Measurements from ENCODE around the gene NUDT16. TPM values are rescaled to one million over a fixed set of nuclear protein-coding genes. Genes with fewer than 3 reads are reported as not detected.
"Not testable (repeated sequence)": the region's sequence is repeated elsewhere in the genome, so short reads cannot be mapped to it uniquely, and the experiment has no call there.

NUDT16 gene
- total RNA-seq, 1 donor from 2014 or later, result 16.4 TPM

DNA sequence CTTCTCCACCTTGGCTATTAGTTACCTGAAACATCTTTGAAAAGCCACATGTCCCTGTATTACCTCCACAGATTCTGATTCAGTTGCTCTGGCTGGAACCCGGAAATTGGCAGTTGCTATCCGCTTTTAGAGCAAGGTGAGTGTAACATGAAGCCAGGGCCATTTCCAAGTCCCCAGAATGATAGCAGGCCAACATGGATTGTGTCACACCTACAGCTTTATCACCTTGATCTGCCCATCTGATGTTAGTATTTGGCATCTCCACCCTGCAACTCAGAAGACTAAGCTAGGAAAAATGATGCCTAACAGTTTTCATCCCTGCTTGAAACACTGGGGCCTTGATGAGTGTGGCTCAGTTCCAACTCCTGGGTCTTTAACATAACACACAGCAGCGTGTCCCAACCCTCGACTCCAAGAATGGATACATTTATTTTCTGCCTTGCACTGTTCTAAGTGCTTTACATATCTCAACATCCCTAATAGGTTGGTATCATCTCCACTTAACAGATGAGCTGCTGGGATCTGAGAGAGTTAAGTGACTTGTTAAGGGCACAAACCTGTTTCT, 21.3 kb upstream of the NUDT16 start:
- no peaks in the 10 kb centered on the region for H3K27me3 ChIP-seq (ENCODE audit: insufficient read depth, low read length)
- H4K20me1 ChIP-seq (ENCODE audit: insufficient read depth, low read length), result no peaks in the 10 kb centered on the region
- no peak for FAIRE-seq
- H3K4me2 ChIP-seq (ENCODE audit: low read length), result no peak overlapping the region
- no peak for DNase-seq (ENCODE audit: low read depth)
- no peaks in the 10 kb centered on the region for H3K79me2 ChIP-seq (ENCODE audit: insufficient read depth, low read length)
- H3K4me3 Mint-ChIP-seq (ENCODE audit: unreplicated experiment), result no peak overlapping the region
- H2AFZ ChIP-seq (ENCODE audit: low read depth, low read length), result no peak overlapping the region
- peaks cover 8% of the 10 kb centered on the region for H3K4me1 ChIP-seq (ENCODE audit: insufficient read depth, low read length)
- H3K9me3 Mint-ChIP-seq (ENCODE audit: unreplicated experiment), result peaks cover 2% of the 10 kb centered on the region
- no peak overlapping the region for H3K4me3 ChIP-seq (ENCODE audit: insufficient read depth, low read depth, low read length)
- H3K27me3 Mint-ChIP-seq (ENCODE audit: low read depth, unreplicated experiment), result peaks cover 3% of the 10 kb centered on the region
- H3K4me1 Mint-ChIP-seq (ENCODE audit: low read depth, unreplicated experiment), result peaks cover 3% of the 10 kb centered on the region
- no peak overlapping the region for H3K27ac Mint-ChIP-seq (ENCODE audit: unreplicated experiment)
- no peak overlapping the region for H3K9ac ChIP-seq (ENCODE audit: low read length)
- no peaks in the 10 kb centered on the region for H3K36me3 ChIP-seq (ENCODE audit: insufficient read depth, low read length)
- no peak for TF ChIP-seq EZH2 (IDR thresholded peaks at IDR 0.05; ENCODE audit: insufficient read depth, low read length)
- TF ChIP-seq, protein P1, sequence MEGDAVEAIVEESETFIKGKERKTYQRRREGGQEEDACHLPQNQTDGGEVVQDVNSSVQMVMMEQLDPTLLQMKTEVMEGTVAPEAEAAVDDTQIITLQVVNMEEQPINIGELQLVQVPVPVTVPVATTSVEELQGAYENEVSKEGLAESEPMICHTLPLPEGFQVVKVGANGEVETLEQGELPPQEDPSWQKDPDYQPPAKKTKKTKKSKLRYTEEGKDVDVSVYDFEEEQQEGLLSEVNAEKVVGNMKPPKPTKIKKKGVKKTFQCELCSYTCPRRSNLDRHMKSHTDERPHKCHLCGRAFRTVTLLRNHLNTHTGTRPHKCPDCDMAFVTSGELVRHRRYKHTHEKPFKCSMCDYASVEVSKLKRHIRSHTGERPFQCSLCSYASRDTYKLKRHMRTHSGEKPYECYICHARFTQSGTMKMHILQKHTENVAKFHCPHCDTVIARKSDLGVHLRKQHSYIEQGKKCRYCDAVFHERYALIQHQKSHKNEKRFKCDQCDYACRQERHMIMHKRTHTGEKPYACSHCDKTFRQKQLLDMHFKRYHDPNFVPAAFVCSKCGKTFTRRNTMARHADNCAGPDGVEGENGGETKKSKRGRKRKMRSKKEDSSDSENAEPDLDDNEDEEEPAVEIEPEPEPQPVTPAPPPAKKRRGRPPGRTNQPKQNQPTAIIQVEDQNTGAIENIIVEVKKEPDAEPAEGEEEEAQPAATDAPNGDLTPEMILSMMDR (IDR thresholded peaks at IDR 0.05; ENCODE audit: insufficient read depth, low read depth, low read length), result no peak
- no peaks in the 10 kb centered on the region for H3K9me3 ChIP-seq (ENCODE audit: insufficient read depth, low read depth, low read length)
- no peaks in the 10 kb centered on the region for H3K36me3 Mint-ChIP-seq (ENCODE audit: low read depth, unreplicated experiment)
- no peak overlapping the region for H3K27ac ChIP-seq (ENCODE audit: low read depth, low read length)

DNA sequence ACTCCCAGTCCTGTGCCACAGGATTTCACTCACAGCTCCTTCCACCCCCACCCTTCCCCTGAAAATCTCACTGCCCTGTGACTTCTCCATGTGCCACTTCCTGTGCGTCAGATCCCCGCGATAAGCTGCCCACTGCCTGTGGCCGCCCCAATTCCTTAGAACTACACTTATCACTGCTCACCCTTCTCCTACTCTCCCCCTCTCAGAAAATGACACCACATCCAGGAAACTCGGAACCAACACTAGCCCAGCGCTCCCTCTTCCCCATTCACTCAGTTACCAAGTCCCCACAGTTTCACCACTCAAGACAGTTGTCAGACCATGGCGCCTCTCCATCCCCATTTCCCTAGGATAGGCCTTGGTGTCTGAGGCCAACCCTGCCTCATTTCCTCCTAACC, 20.5 kb upstream of the NUDT16 start:
- peak overlapping the region; percentile 89 for H3K4me2 ChIP-seq (ENCODE audit: low read length)
- H3K27ac Mint-ChIP-seq (ENCODE audit: unreplicated experiment); H3K27me3 Mint-ChIP-seq (ENCODE audit: low read depth, unreplicated experiment): not testable (repeated sequence)

GRCh38 chr3:131361464-131362421, 19.8 kb upstream of the NUDT16 start:
- H3K9me3 ChIP-seq (ENCODE audit: insufficient read depth, low read depth, low read length), result no peaks in the 10 kb centered on the region
- H3K4me1 ChIP-seq (ENCODE audit: insufficient read depth, low read length), result peaks cover 8% of the 10 kb centered on the region
- peak overlapping the region; percentile 51 for H3K9ac ChIP-seq (ENCODE audit: low read length)
- Mint-ChIP-seq H3K27me3 (ENCODE audit: low read depth, unreplicated experiment) (peaks cover 3% of the 10 kb centered on the region), H3K9me3 (ENCODE audit: unreplicated experiment) (peaks cover 2% of the 10 kb centered on the region), H3K36me3 (ENCODE audit: low read depth, unreplicated experiment) (no peaks in the 10 kb centered on the region), H3K4me1 (ENCODE audit: low read depth, unreplicated experiment) (peaks cover 3% of the 10 kb centered on the region), H3K4me3 (ENCODE audit: unreplicated experiment) (peak overlapping the region; percentile 86), H3K27ac (ENCODE audit: unreplicated experiment) (peak overlapping the region; percentile 47)
- no peaks in the 10 kb centered on the region for H3K27me3 ChIP-seq (ENCODE audit: insufficient read depth, low read length)
- no peak for TF ChIP-seq EZH2 (IDR thresholded peaks at IDR 0.05; ENCODE audit: insufficient read depth, low read length)
- TF ChIP-seq, protein P1 (IDR thresholded peaks at IDR 0.05; ENCODE audit: insufficient read depth, low read depth, low read length), result no peak
- no peaks in the 10 kb centered on the region for H3K36me3 ChIP-seq (ENCODE audit: insufficient read depth, low read length)
- peak; percentile 36 for DNase-seq (ENCODE audit: low read depth)
- H3K4me3 ChIP-seq (ENCODE audit: insufficient read depth, low read depth, low read length), result peak overlapping the region; percentile 57
- H4K20me1 ChIP-seq (ENCODE audit: insufficient read depth, low read length), result no peaks in the 10 kb centered on the region
- FAIRE-seq, result no peak
- no peak overlapping the region for H3K27ac ChIP-seq (ENCODE audit: low read depth, low read length)
- H3K79me2 ChIP-seq (ENCODE audit: insufficient read depth, low read length), result no peaks in the 10 kb centered on the region
- H3K4me2 ChIP-seq (ENCODE audit: low read length), result peak overlapping the region; percentile 89
- H2AFZ ChIP-seq (ENCODE audit: low read depth, low read length), result peak overlapping the region; percentile 92

More for the DNA sequence above, 20.5 kb upstream of the NUDT16 start:
- not testable (repeated sequence) for H3K4me3 ChIP-seq (ENCODE audit: insufficient read depth, low read depth, low read length); H3K9me3 ChIP-seq (ENCODE audit: insufficient read depth, low read depth, low read length); H3K9me3 Mint-ChIP-seq (ENCODE audit: unreplicated experiment); H4K20me1 ChIP-seq (ENCODE audit: insufficient read depth, low read length); H3K4me1 ChIP-seq (ENCODE audit: insufficient read depth, low read length); H3K27me3 ChIP-seq (ENCODE audit: insufficient read depth, low read length); H3K27ac ChIP-seq (ENCODE audit: low read depth, low read length); FAIRE-seq; H3K36me3 Mint-ChIP-seq (ENCODE audit: low read depth, unreplicated experiment); H3K9ac ChIP-seq (ENCODE audit: low read length); H3K79me2 ChIP-seq (ENCODE audit: insufficient read depth, low read length); H3K4me1 Mint-ChIP-seq (ENCODE audit: low read depth, unreplicated experiment); H2AFZ ChIP-seq (ENCODE audit: low read depth, low read length); H3K36me3 ChIP-seq (ENCODE audit: insufficient read depth, low read length); DNase-seq (ENCODE audit: low read depth)
- peak overlapping the region; percentile 81 for H3K4me3 Mint-ChIP-seq (ENCODE audit: unreplicated experiment)

All from astrocyte (in vitro differentiated cells and primary cell).